Measurements from ENCODE around the gene RNF25.
A peak's percentile ranks its signal among the peaks of the same experiment; 100 is the strongest.

RNF25 gene

GRCh38 chr2:218658671-218659257 lies 13.0 kb downstream of the RNF25 start:
- H3K4me1 ChIP-seq, result peaks cover 6% of the 10 kb centered on the region
- no peaks in the 10 kb centered on the region for H3K36me3 ChIP-seq (ENCODE audit: control insufficient read depth, insufficient read depth, low read length)
- peak overlapping the region; percentile 91 for H3K4me3 ChIP-seq (ENCODE audit: low read depth, low read length)
- H3K9ac ChIP-seq, result peak overlapping the region; percentile 8
- H3K79me2 ChIP-seq, result peaks cover 10% of the 10 kb centered on the region
- no peaks in the 10 kb centered on the region for H3K9me3 ChIP-seq (ENCODE audit: control insufficient read depth, low read length)
- TF ChIP-seq CTCF (IDR thresholded peaks at IDR 0.05), result peak; percentile 43
- H2AFZ ChIP-seq, result peak overlapping the region; percentile 91
- peak overlapping the region; percentile 70 for H3K27ac ChIP-seq
- H3K27me3 ChIP-seq (ENCODE audit: control insufficient read depth, insufficient read depth, low read length), result no peaks in the 10 kb centered on the region
- H3K4me2 ChIP-seq (ENCODE audit: low read length), result peak overlapping the region; percentile 98

GRCh38 chr2:218655751-218656150 lies 16.1 kb downstream of the RNF25 start:
- Histone ChIP-seq H3K79me2 (peaks cover 10% of the 10 kb centered on the region), H3K9me3 (ENCODE audit: control insufficient read depth, low read length) (no peaks in the 10 kb centered on the region), H2AFZ (no peak overlapping the region), H3K9ac (no peak overlapping the region), H3K4me2 (ENCODE audit: low read length) (no peak overlapping the region), H3K27ac (no peak overlapping the region), H3K27me3 (ENCODE audit: control insufficient read depth, insufficient read depth, low read length) (no peaks in the 10 kb centered on the region), H3K4me3 (ENCODE audit: low read depth, low read length) (no peak overlapping the region), H3K4me1 (peaks cover 6% of the 10 kb centered on the region), H3K36me3 (ENCODE audit: control insufficient read depth, insufficient read depth, low read length) (no peaks in the 10 kb centered on the region)
- no peak for TF ChIP-seq CTCF (IDR thresholded peaks at IDR 0.05)

- Histone ChIP-seq H3K9ac (no peak overlapping the region), H3K4me1 (no peaks in the 10 kb centered on the region), H3K27ac (no peak overlapping the region), H2AFZ (no peak overlapping the region), H3K79me2 (no peaks in the 10 kb centered on the region), H3K4me3 (ENCODE audit: low read depth, low read length) (no peak overlapping the region), H3K36me3 (ENCODE audit: control insufficient read depth, insufficient read depth, low read length) (no peaks in the 10 kb centered on the region), H3K4me2 (ENCODE audit: low read length) (no peak overlapping the region), H3K27me3 (ENCODE audit: control insufficient read depth, insufficient read depth, low read length) (no peaks in the 10 kb centered on the region), H3K9me3 (ENCODE audit: control insufficient read depth, low read length) (no peaks in the 10 kb centered on the region)
- no peak for TF ChIP-seq CTCF (IDR thresholded peaks at IDR 0.05)
Observed at GRCh38 chr2:218648787-218649100, 23.1 kb downstream of the RNF25 start.

GRCh38 chr2:218648088-218648786 lies 23.6 kb downstream of the RNF25 start:
- Histone ChIP-seq H3K9me3 (ENCODE audit: control insufficient read depth, low read length) (no peaks in the 10 kb centered on the region), H3K27me3 (ENCODE audit: control insufficient read depth, insufficient read depth, low read length) (no peaks in the 10 kb centered on the region), H3K36me3 (ENCODE audit: control insufficient read depth, insufficient read depth, low read length) (no peaks in the 10 kb centered on the region), H3K27ac (no peak overlapping the region), H3K79me2 (no peaks in the 10 kb centered on the region), H3K4me1 (no peaks in the 10 kb centered on the region), H2AFZ (no peak overlapping the region), H3K9ac (no peak overlapping the region), H3K4me2 (ENCODE audit: low read length) (no peak overlapping the region), H3K4me3 (ENCODE audit: low read depth, low read length) (no peak overlapping the region)
- TF ChIP-seq CTCF (IDR thresholded peaks at IDR 0.05), result peak; percentile 80

GRCh38 chr2:218645126-218645525 lies 26.7 kb downstream of the RNF25 start:
- no peaks in the 10 kb centered on the region for H3K36me3 ChIP-seq (ENCODE audit: control insufficient read depth, insufficient read depth, low read length)
- no peaks in the 10 kb centered on the region for H3K4me1 ChIP-seq
- H3K79me2 ChIP-seq, result no peaks in the 10 kb centered on the region
- H3K27me3 ChIP-seq (ENCODE audit: control insufficient read depth, insufficient read depth, low read length), result no peaks in the 10 kb centered on the region
- H3K27ac ChIP-seq, result no peak overlapping the region
- no peak for TF ChIP-seq CTCF (IDR thresholded peaks at IDR 0.05)
- H3K4me3 ChIP-seq (ENCODE audit: low read depth, low read length), result no peak overlapping the region
- H3K4me2 ChIP-seq (ENCODE audit: low read length), result no peak overlapping the region
- no peaks in the 10 kb centered on the region for H3K9me3 ChIP-seq (ENCODE audit: control insufficient read depth, low read length)
- no peak overlapping the region for H3K9ac ChIP-seq
- H2AFZ ChIP-seq, result no peak overlapping the region

Data from parathyroid adenoma (tissue), 2 donors.